ENCODE results near the gene PAIP1.

PAIP1 gene

DNA sequence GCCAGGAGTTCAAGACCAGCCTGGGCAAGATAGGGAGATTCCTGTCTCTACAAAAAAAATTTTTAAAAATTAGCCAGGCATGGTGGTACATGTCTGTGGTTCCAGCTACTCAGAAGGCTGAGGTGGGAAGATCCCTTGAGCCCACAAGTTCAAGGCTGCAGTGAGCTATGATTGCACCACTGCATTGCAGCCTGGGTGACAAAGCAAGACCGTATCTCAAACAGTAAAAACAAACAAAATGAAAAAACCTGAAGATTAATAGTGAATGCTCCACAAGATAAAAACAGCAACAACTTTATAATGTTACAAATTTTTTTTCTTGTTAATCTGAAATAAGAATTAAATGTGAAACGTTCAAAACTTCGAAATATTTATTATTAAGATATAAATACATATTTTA is 70.5 kb downstream of the PAIP1 start:
- Histone ChIP-seq H4K91ac (ENCODE audit: low read length) (no peak overlapping the region), H2BK12ac (ENCODE audit: low read length in 2 of 2) (no peak overlapping the region), H3K4me1 (ENCODE audit: control insufficient read depth, insufficient read depth, low read depth, low read length) (no peaks in the 10 kb centered on the region), H3K79me1 (replicated peaks; ENCODE audit: low read length, poor library complexity, severe bottlenecking) (peaks cover 3% of the 10 kb centered on the region), H3K4me3 (ENCODE audit: insufficient read depth in 1 of 2, low read depth in 1 of 2, low read length in 2 of 2) (no peak overlapping the region), H3K27ac (ENCODE audit: low read length, poor library complexity, severe bottlenecking) (no peak overlapping the region), H3K9me3 (ENCODE audit: control insufficient read depth, low read length) (no peaks in the 10 kb centered on the region), H3K9ac (ENCODE audit: low read length) (no peak overlapping the region), H3K4ac (ENCODE audit: low read depth in 1 of 2, low read length in 2 of 2) (no peak overlapping the region), H2AK5ac (ENCODE audit: low read length, severe bottlenecking) (no peak overlapping the region), H4K8ac (ENCODE audit: low read length) (no peak overlapping the region), H3K14ac (ENCODE audit: low read length in 2 of 2) (no peak overlapping the region), H3K27me3 (ENCODE audit: control insufficient read depth in 1 of 2, insufficient read depth in 1 of 2, low read length in 2 of 2) (no peaks in the 10 kb centered on the region), H3K4me2 (ENCODE audit: low read length, poor library complexity, severe bottlenecking) (no peak overlapping the region), H2BK5ac (ENCODE audit: low read depth, low read length, poor library complexity, severe bottlenecking) (no peak overlapping the region), H2AFZ (ENCODE audit: low read depth, low read length) (no peak overlapping the region), H3K36me3 (ENCODE audit: control insufficient read depth in 1 of 2, insufficient read depth in 2 of 2, low read depth in 1 of 2, low read length in 2 of 2) (peaks cover 0 to 23% of the 10 kb centered on the region in 2 experiments), H2BK15ac (ENCODE audit: low read depth, poor library complexity, severe bottlenecking) (no peak overlapping the region), H2BK120ac (ENCODE audit: low read depth, low read length) (no peak overlapping the region), H3K23ac (ENCODE audit: low read length in 2 of 2) (no peak overlapping the region), H3K18ac (ENCODE audit: low read depth in 1 of 2, low read length in 2 of 2) (no peak overlapping the region)
- WGBS: no CpG with 5 or more reads among the region's 3 CpGs
- no peak for DNase-seq

DNA sequence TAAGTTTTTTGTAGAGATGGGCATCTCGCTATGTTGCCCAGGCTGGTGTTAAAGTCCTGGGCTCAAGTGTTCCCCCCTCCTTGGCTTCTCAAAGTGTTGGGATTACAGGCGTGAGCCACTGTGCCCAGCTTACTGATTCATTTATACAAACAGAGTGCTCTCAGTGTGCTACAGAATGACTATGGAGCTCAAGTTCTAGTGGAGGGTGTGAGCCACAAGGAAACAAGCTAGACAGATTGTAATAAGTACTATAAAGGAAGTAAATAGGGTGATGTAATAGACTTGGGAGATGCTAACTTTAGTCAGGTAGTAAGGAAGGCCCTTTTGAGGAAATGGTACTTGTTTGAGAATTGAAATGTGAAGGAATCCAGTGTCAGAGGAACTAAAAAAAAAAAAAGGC is 71.5 kb downstream of the PAIP1 start:
- H2BK5ac ChIP-seq (ENCODE audit: low read depth, low read length, poor library complexity, severe bottlenecking): no peak overlapping the region
- H2BK120ac ChIP-seq (ENCODE audit: low read depth, low read length): no peak overlapping the region
- H3K4me1 ChIP-seq (ENCODE audit: control insufficient read depth, insufficient read depth, low read depth, low read length): no peaks in the 10 kb centered on the region
- H4K91ac ChIP-seq (ENCODE audit: low read length): no peak overlapping the region
- no peak overlapping the region for H3K18ac ChIP-seq (ENCODE audit: low read depth in 1 of 2, low read length in 2 of 2)
- peaks cover 0 to 21% of the 10 kb centered on the region in 2 experiments for H3K36me3 ChIP-seq (ENCODE audit: control insufficient read depth in 1 of 2, insufficient read depth in 2 of 2, low read depth in 1 of 2, low read length in 2 of 2)
- H2BK12ac ChIP-seq (ENCODE audit: low read length in 2 of 2): no peak overlapping the region
- DNase-seq: peak; percentile 4
- H4K8ac ChIP-seq (ENCODE audit: low read length): no peak overlapping the region
- no peak overlapping the region for H3K27ac ChIP-seq (ENCODE audit: low read length, poor library complexity, severe bottlenecking)
- H3K27me3 ChIP-seq (ENCODE audit: control insufficient read depth in 1 of 2, insufficient read depth in 1 of 2, low read length in 2 of 2): no peaks in the 10 kb centered on the region
- H3K9ac ChIP-seq (ENCODE audit: low read length): no peak overlapping the region
- no peak overlapping the region for H3K14ac ChIP-seq (ENCODE audit: low read length in 2 of 2)
- H2AK5ac ChIP-seq (ENCODE audit: low read length, severe bottlenecking): no peak overlapping the region
- no peak overlapping the region for H2BK15ac ChIP-seq (ENCODE audit: low read depth, poor library complexity, severe bottlenecking)
- no peak overlapping the region for H2AFZ ChIP-seq (ENCODE audit: low read depth, low read length)
- peak overlapping the region in 1 of 2 experiments; percentile 26 for H3K4ac ChIP-seq (ENCODE audit: low read depth in 1 of 2, low read length in 2 of 2)
- peaks cover 3% of the 10 kb centered on the region for H3K79me1 ChIP-seq (replicated peaks; ENCODE audit: low read length, poor library complexity, severe bottlenecking)
- 96% methylated on average over 2 of the region's 2 CpGs for WGBS
- H3K23ac ChIP-seq (ENCODE audit: low read length in 2 of 2): no peak overlapping the region
- no peak overlapping the region for H3K4me2 ChIP-seq (ENCODE audit: low read length, poor library complexity, severe bottlenecking)
- H3K4me3 ChIP-seq (ENCODE audit: insufficient read depth in 1 of 2, low read depth in 1 of 2, low read length in 2 of 2): no peak overlapping the region
- H3K9me3 ChIP-seq (ENCODE audit: control insufficient read depth, low read length): no peaks in the 10 kb centered on the region

DNA sequence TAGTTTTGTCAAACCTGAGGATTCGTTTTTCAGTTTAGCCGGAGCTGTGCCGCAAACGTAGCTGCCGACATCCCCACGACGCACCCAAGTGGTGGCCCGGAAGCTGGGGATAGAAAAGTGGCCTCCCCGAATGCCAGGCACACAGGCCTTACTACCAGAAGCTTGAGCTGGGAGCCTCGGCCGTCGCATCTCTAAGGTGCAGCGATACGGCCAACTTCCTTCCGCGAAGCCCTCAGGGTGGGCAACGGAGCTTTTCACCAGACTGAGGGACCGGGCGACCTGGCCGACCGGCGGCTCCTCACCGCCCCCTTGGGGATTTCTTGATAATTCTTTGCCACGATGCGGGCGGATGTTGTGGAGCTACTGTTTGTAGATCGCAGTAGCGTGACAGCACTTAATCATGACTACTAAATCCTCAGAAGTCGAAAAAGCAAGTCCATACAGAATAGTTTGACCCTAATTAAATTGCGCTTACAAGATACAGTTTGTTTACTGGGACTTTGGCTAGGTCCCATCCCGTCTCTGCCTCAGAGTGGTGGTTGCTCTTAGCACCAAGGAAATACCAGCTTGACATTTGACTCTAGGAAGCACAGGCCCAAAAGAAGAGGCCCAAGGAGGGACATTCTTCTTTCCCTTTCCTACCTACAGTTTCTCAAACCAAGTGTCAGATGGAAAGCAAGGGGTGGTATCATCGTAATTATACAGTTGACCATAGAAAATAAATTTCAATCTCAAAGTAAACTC is 72.6 kb downstream of the PAIP1 start:
- Histone ChIP-seq H3K4ac (ENCODE audit: low read depth in 1 of 2, low read length in 2 of 2) (peak overlapping the region in 1 of 2 experiments; percentile 96), H3K79me1 (replicated peaks; ENCODE audit: low read length, poor library complexity, severe bottlenecking) (peaks cover 3% of the 10 kb centered on the region), H3K27ac (ENCODE audit: low read length, poor library complexity, severe bottlenecking) (peak overlapping the region; percentile 95), H3K4me2 (ENCODE audit: low read length, poor library complexity, severe bottlenecking) (peak overlapping the region; percentile 80), H3K4me1 (ENCODE audit: control insufficient read depth, insufficient read depth, low read depth, low read length) (no peaks in the 10 kb centered on the region), H3K9me3 (ENCODE audit: control insufficient read depth, low read length) (no peaks in the 10 kb centered on the region), H4K91ac (ENCODE audit: low read length) (peak overlapping the region; percentile 89), H2AK5ac (ENCODE audit: low read length, severe bottlenecking) (no peak overlapping the region), H2BK15ac (ENCODE audit: low read depth, poor library complexity, severe bottlenecking) (no peak overlapping the region), H3K4me3 (ENCODE audit: insufficient read depth in 1 of 2, low read depth in 1 of 2, low read length in 2 of 2) (peak overlapping the region; percentile 82 to 84), H3K23ac (ENCODE audit: low read length in 2 of 2) (no peak overlapping the region), H2BK12ac (ENCODE audit: low read length in 2 of 2) (no peak overlapping the region), H3K14ac (ENCODE audit: low read length in 2 of 2) (no peak overlapping the region), H2AFZ (ENCODE audit: low read depth, low read length) (peak overlapping the region; percentile 93), H3K36me3 (ENCODE audit: control insufficient read depth in 1 of 2, insufficient read depth in 2 of 2, low read depth in 1 of 2, low read length in 2 of 2) (peaks cover 0 to 13% of the 10 kb centered on the region in 2 experiments), H3K9ac (ENCODE audit: low read length) (peak overlapping the region; percentile 100), H3K18ac (ENCODE audit: low read depth in 1 of 2, low read length in 2 of 2) (peak overlapping the region; percentile 50 to 98), H3K27me3 (ENCODE audit: control insufficient read depth in 1 of 2, insufficient read depth in 1 of 2, low read length in 2 of 2) (no peaks in the 10 kb centered on the region), H2BK5ac (ENCODE audit: low read depth, low read length, poor library complexity, severe bottlenecking) (peak overlapping the region; percentile 76), H4K8ac (ENCODE audit: low read length) (peak overlapping the region; percentile 86), H2BK120ac (ENCODE audit: low read depth, low read length) (peak overlapping the region; percentile 45)
- DNase-seq: peak; percentile 93
- WGBS: 4% methylated on average over 31 of the region's 32 CpGs

DNA sequence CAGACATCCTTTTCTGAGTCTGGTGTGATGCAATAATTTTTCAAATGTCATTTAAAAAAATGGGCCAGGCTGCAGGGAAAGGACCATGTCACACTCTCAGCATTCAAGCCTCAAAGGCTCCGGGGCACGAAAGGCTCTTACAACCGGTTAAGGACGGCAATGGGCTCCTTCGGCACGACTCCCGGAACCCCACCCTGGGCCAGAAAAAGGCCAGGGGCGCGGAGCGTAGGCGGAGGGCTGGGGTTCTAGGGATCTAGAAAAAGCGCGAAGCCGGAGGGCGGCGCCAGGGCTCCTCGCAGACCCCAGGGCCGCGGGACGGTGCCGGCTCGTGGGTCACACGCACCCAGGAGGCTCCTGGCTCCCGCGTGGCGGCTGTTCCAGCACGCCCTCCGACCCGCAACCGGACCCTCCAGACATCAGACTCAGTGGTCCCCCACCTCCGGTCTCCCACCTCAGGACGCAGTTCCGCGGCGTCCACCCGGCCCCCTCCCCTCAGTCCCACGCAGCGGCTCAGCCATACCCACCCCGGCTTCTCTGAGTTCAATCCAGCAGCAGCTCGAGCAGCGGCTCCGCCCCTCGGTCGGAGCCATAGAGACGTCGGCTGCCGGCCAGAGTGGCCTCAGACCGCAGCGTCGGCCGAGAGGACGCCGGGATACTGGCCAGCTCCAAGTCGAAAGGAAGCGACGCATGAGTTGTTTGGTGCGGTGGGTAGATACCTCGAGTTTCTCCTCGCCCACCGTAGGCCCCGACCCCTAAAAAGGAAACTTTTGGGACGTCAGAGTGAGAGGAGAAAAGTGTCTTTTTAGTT is 73.4 kb downstream of the PAIP1 start, which contains the start of gene TMEM267:
TSS of gene TMEM267 (minus strand) at position 568 of the 808 bp plus-strand sequence. CDS start 29,896 bp downstream, outside the sequence.
- Histone ChIP-seq H2BK12ac (ENCODE audit: low read length in 2 of 2) (peak within 1 kb of the TSS in 1 of 2 experiments; percentile 73), H3K4ac (ENCODE audit: low read depth in 1 of 2, low read length in 2 of 2) (peak within 1 kb of the TSS; percentile 92 to 96), H3K9me3 (ENCODE audit: control insufficient read depth, low read length) (no peaks in the 10 kb centered on the region), H2AK5ac (ENCODE audit: low read length, severe bottlenecking) (no peak within 1 kb of the TSS), H3K18ac (ENCODE audit: low read depth in 1 of 2, low read length in 2 of 2) (peak within 1 kb of the TSS; percentile 95 to 98), H3K4me2 (ENCODE audit: low read length, poor library complexity, severe bottlenecking) (peak within 1 kb of the TSS; percentile 80), H2BK15ac (ENCODE audit: low read depth, poor library complexity, severe bottlenecking) (peak within 1 kb of the TSS; percentile 93), H3K27me3 (ENCODE audit: control insufficient read depth in 1 of 2, insufficient read depth in 1 of 2, low read length in 2 of 2) (no peaks in the 10 kb centered on the region), H3K79me1 (replicated peaks; ENCODE audit: low read length, poor library complexity, severe bottlenecking) (peaks cover 3% of the 10 kb centered on the region), H3K27ac (ENCODE audit: low read length, poor library complexity, severe bottlenecking) (peak within 1 kb of the TSS; percentile 95), H2BK120ac (ENCODE audit: low read depth, low read length) (peak within 1 kb of the TSS; percentile 86), H3K4me1 (ENCODE audit: control insufficient read depth, insufficient read depth, low read depth, low read length) (no peaks in the 10 kb centered on the region), H3K23ac (ENCODE audit: low read length in 2 of 2) (peak within 1 kb of the TSS; percentile 22 to 34), H2BK5ac (ENCODE audit: low read depth, low read length, poor library complexity, severe bottlenecking) (peak within 1 kb of the TSS; percentile 76), H3K9ac (ENCODE audit: low read length) (peak within 1 kb of the TSS; percentile 100), H3K14ac (ENCODE audit: low read length in 2 of 2) (peak within 1 kb of the TSS in 1 of 2 experiments; percentile 73), H4K91ac (ENCODE audit: low read length) (peak within 1 kb of the TSS; percentile 89), H3K4me3 (ENCODE audit: insufficient read depth in 1 of 2, low read depth in 1 of 2, low read length in 2 of 2) (peak within 1 kb of the TSS; percentile 82 to 84), H2AFZ (ENCODE audit: low read depth, low read length) (peak within 1 kb of the TSS; percentile 97), H3K36me3 (ENCODE audit: control insufficient read depth in 1 of 2, insufficient read depth in 2 of 2, low read depth in 1 of 2, low read length in 2 of 2) (peaks cover 0 to 6% of the 10 kb centered on the region in 2 experiments), H4K8ac (ENCODE audit: low read length) (peak within 1 kb of the TSS; percentile 86)
- WGBS: under 1% methylated on average over 49 of the region's 62 CpGs
- DNase-seq: peak; percentile 95
